Suppressor macrophage (primary cell): ENCODE data around the gene PHTF2.

Source experiments
- DNase-seq, 4 experiments: peaks; one replicate each; pipeline ENCODE4 v3.0.0-alpha.2; 2020 to 2022

The PHTF2 gene

DNA sequence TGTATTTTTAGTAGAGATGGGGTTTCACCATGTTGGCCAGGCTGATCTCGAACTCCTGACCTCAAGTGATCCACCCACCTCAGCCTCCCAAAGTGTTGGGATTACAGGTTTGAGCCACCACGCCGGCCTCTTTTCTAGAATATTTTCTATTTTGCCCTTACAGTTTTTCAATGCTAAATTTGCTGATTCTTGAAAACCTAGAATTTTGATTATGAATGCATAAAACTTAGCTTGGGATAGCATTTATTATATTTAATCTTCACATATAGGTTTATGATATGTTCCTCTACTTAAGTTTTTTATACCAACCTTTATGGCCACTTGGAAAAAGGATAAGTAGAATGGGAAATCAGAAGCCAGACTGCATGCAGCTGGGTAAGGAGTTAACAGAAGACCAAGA lies 2.5 kb upstream of the PHTF2 start:
- no peak for DNase-seq

DNA sequence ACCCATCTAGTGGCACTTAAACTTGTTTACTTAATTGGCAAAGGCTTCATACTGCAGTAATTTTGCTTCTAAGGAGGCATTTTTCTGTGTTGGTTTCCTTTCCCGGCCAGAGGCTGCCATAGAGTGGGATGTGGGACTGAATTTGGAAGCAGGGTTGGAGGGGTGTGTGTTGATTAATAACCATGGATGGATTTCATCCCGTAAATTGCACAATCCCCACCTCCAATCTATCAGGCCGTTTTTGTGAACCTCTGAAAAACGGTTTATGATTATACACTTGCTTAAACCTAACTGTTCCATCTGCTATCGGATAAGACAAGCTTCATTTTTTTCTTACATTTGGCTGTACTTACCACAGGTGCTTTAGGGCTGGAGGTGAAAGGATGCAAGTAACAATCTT lies 1.6 kb upstream of the PHTF2 start:
- no peak for DNase-seq

DNA sequence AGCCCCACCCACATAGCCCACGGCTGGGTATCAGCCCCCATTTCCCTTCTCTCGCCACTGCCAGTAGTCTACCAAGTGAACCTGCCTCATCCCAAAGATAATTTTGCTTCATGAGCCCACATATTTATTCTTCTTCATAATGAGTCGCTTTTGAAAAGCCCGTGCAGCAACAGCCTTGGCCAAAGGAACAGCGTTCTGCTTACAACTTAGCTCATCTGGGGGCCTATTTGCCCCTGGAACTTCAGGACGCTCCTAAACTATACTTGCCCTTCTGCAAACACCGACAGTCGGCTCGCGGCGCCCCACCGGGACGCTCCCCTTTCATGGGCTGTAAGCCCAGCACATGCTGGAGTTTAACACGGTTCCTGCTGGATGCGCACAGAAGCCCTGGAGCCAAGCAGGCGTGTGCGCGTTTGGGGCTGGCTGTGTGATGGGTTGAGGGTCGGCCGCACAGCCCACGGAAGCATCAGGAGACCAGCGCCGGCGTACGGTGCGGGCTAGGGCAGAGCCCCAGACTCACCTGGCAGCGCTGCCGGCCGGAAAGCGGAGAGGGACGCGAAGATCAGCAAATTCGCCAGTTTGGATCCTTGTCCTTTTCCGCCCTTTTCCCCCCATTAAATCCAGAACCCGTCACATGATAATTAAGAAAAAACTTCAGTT lies 709 bp upstream of the PHTF2 start:
- peak; percentile 14 to 61 (median 46) for DNase-seq

DNA sequence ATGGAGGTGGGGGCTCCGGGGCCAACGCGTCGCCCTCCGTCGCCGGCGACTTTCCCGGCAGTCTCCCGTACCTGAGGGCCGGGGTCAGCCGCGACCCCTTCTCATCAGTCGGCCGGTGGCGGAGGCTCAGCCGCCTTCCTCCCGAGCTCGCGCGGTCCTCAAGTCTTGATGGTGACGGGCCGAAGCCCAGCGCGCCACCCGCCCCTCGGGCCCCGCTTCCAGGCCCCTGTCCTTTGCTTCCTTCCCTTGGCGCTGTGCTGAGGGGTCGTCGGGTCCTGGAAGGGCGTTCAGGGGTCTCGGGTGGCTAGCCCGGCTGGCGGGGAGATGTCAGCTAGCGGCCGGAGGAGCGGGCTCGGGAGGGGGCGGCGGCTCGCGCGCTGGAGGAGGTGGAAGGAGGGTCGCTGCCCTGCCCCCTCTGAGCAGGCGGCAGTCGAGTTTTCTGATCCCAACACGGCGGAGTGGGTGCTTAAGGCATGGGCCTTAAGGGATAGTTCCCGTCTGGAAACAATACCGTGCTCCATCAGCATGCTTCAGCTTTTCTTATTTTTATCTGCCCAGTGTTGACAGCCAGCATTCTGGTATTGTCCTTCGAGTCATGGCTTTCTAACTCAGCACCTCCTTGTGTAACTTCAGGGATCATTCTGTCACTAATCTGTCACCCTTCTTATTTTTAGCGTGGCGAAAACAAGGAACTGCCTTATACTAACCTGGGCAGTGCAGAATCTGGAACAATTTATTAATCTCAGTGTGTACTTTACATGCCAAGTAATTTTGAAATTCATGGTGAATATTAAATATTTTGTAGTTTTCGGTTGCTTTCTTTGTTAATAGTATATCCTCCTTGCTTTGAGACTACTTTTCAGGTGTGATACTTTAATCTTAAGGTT lies 748 bp downstream of the PHTF2 start:
- DNase-seq: peak; percentile 49 to 78 (median 62)

DNA sequence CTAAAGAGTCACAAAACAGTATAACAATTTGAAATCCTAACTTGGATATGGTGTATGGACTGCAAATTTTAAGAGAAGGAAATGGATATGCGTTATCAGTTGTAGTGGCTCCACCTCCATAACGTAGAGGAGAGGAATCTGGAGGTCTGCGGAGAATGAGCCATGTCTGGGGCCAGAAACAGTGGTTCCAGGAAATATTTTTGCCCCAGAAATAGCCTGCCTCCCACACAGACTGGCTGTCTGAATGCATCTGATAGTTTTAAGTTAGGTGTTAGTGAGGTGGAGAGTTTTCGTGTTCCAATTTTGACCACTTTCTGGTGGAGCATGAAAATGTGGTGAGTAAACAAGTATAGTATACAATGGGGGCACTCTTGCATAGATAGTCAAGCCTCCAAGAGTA lies 1.6 kb downstream of the PHTF2 start:
- DNase-seq: peak in 2 of 4 experiments; percentile 8 to 20

DNA sequence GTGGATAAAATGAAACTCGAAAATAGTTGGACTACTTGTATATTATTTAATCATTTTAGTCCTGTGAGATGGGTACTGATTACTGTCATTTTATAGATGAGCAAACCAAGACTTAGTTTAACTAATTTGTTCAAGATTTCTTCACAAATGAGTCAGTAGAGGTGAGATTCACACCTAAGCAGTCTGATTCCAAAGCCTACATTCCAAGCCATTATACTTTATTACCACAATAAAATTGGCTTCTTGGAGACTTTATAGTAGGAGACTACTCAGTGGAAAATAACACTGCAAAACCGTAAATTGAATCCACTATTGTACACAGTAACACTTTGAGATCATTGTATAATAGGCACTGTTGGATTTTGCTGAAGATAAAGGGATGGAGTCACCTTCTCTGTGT lies 2.2 kb downstream of the PHTF2 start:
- no peak for DNase-seq

DNA sequence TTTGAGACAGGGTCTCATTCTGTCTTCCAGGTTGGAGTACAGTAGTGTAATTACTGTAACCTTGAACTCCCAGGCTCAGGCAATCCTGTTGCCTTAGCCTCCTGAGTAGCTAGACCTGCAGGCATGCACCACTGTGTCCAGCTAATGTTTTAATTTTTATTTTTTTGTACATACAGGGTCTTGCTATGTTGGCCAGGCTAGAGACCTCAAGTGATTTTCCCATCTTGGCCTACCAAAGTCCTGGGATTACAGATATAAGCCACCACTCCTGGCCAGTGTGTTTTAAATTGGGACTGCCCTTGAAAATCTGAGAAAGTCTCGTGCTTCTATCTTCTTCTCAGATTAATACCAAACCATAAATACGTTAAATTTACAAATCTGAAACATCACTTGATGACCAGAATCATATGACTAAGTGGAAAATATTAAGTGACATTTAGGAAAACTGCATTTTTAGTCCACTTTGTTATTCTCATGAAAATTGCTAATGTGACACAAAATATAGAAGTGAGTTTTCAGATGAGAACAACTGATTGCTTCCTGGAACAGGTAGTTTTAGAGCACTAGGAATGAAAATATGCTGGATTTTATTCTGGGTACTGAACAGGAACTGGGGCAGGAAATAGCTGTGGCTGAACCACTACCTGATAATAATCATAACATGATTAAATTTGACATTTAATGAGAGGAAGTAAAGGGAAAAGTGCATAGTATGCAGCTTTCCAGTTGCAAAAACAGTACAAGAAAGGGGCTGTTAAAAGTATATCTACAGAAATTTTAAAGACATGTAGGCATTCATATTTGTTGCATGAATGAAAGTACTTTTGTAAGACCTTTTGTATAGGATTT lies 4.2 kb downstream of the PHTF2 start:
- peak in 2 of 4 experiments; percentile 48 to 49 for DNase-seq

DNA sequence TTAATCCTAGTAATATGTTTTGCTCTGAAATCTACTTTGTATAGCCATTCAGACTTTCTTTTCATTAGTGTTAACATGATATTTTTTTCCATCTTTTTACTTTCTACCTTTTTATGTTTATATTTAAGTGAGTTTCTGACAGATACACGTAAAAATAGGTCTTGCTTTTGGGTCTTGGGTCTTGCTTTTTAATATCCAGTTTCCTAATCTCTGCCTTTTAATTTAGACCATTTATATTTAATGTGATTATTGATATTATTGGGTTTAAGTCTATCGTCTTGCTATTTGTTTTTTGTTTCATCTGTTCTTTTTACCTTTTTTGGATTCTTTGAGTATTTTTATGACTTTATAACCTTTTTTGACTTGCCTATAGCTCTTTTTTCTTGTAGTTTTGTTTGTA lies 7.9 kb downstream of the PHTF2 start:
- DNase-seq: no peak

DNA sequence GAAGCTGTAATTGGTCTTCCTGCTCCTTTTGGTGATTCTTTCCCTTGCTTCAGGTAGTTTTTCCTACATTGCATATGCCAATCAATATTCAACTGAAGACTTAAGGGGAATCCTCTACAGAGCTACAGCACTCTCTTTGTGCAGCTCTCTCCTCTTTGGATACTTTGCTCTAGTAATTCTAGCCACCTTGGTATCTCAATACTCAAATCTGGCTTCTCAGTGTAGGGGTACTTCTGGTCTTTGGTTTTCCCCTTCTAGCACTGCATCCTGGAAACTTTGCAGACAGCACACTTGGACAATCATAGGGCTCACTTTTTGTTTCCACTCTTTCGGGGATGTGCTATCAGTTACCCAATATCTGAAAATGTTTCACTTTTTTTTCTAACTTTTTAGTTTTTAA lies 9.9 kb downstream of the PHTF2 start:
- DNase-seq: no peak

DNA sequence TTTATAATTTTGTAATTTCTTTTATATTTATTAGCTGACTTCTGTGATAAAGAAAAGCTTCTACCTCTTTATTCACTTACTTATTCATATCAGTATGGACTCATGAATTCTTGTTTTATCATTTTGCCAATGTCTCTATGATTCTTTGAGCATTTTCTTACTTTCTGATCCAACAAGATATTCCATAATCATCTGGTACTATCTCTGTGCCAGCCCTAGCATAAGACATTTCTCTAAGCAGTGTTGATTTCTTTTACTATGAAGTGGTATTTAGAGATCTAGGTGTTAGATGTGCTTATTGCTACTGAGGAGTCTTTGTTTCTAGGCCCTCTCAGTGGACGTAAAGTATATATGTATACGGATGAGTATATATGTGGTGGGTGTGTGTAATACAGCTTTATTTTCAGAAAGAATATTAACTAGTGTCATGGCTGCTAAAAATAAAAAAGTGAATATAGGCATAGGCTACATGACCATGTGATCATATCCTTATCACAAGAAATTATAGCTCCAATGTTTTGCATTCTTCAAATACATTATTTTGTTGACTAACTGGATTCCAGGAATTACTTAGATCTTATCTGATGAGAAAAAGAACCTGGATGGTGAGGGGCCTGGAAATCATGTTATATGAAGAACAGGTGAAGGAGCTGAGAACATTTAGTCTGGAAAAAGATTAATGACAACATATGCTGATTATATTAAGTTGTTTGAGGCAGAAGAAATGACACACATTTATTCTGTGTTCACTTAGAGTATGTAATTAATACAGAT lies 13.1 kb downstream of the PHTF2 start:
- DNase-seq: no peak

DNA sequence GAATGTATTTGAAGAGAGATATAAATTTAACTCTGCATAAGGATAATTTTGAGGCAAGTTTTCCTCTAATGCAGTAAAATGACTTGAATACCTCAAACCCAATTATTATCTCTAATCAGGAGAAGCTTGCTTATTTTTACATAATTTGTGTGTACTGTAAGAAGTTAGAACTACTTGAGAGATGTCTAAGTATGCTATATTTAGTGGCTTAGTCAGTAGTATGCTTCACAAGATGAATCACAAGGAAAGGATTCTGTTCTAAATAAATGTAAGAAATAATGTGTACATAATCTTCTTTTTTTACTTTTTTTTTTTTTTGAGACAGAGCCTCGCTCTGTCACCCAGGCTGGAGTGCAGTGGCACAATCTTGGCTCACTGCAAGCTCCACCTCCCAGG lies 13.7 kb downstream of the PHTF2 start:
- peak in 2 of 4 experiments; percentile 48 to 50 for DNase-seq

DNA sequence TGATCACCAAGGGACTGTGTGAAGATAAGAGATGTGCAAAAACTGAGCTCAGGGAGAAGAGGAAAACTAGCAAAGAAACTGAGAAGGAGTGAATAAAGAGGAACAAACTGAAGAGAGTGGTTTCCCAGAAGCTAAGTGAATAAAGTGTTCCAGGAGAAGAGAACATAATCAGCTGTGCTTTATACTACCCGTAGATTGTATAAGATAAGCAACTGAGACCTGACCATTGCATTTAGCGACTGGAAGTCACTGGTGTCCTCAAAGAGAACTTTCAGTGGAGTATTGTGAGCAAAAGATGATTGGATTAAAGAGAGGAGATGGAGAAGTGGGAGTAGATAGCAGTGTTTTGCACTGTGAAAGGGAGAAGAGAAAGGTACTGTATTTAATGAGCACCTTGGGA lies 14.6 kb downstream of the PHTF2 start:
- peak in 1 of 4 experiments; percentile 13 for DNase-seq

DNA sequence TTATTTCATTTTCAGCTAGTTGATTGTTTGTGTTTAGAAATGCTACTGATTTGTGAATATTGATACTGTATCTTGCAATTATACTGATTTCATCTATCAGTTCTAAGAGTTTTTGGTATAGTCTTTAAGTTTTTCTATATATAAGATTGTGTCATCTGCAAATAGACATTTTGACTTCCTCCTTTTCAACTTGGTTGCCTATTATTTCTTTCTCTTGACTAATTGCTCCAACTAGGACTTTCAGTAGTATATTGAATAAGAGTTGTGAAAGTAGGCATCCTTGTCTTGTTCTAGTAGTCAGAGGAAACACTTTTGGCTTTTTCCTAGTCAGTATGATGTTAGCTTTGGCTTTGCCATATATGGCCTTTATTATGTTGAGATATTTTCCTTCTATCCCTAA lies 20.4 kb downstream of the PHTF2 start:
- DNase-seq: peak in 2 of 4 experiments; percentile 34 to 43

DNA sequence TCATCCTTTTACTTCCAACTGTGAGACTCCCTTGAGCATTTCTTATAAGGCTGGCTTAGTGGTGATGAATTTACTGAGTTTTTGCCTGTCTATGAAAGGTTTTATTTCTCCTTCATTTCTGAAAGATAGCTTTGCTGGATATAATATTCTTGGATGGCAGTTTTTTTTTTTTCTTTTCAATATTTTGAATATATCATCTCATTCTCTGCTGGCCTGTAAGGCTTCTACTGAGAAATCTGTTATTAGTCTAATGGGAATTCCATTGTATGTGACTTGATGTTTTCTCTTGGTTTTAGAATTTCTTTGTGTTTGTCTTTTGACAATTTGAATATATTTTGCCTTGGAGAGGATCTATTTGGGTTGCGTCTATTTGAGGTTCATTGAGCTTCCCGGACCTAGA lies 22.4 kb downstream of the PHTF2 start:
- no peak for DNase-seq

DNA sequence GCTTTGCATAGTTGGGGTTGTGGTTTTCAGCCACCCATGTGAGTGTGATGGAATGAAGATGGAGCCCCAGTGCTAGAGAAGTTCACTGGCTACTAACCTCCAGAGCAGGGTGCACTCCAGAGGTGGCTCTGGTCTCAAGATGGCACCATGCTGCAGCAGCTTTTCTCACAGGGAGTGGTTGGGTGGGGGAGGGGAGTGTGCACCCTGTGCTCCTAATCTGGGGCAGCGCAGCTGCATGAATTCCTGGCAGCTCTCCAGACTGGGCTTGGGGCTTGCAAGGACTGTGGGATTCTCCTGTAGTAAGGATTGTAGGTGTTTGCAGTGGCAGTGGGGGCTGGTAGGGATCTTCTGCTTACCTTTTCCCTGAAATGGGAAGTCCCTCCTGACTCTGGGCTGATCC lies 23.7 kb downstream of the PHTF2 start:
- DNase-seq: no peak

DNA sequence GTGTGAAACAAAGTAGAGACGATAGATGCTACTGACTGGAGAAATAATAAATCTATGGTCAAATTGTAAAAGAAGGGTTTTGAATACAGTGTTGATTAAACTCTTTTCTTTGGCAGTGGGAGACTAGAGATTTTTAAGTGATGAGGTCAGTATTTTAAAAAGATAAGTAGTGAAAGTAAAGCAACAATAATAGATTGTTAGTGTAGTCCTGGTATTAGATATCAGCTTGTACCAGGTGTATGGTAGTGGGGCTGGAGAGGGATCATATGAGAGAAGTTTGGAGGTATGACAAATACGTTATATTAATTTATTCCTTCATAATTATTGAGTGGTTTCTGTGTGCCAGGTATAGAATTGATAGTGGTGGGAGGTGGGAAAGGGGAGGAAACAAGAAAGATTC lies 25.2 kb downstream of the PHTF2 start:
- no peak for DNase-seq

DNA sequence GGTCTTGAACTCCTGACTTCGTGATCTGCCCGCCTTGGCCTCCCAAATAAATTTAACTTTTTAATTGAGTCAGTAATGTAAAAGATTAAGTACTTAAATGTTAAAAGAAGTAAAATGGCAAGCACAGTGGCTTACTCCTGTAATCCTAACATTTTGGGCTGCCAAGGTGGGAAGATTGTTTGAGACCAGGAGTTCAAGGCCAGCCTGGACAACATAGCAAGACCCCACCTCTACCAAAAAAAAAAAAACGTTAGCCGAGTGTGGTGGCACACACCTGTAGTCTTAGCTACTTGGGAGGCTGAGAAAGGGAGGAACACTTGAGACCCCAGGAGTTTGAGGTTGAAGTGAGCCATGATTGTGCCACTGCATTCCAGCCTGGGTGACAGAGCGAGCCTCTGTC lies 26.1 kb downstream of the PHTF2 start:
- no peak for DNase-seq

DNA sequence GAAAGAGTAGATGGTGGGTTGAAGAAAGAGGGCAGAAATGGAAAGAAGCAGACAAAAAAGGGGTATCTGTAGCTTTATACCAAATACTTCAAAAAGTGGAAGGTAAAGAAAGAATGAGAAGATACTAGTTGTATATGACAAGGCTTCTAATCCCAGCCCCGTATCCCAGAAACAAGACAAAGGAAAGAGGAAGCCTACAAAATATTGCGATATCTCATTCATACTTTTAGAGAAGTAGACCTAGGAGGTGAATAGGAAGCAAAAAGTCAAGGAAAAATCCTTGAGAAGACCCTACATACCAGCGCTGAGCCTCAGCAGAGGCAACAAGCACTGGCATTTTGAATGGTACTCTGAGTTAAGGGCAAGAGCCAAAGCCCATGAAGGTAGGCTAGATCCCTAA lies 26.6 kb downstream of the PHTF2 start:
- peak in 3 of 4 experiments; percentile 15 to 63 (median 60) for DNase-seq

DNA sequence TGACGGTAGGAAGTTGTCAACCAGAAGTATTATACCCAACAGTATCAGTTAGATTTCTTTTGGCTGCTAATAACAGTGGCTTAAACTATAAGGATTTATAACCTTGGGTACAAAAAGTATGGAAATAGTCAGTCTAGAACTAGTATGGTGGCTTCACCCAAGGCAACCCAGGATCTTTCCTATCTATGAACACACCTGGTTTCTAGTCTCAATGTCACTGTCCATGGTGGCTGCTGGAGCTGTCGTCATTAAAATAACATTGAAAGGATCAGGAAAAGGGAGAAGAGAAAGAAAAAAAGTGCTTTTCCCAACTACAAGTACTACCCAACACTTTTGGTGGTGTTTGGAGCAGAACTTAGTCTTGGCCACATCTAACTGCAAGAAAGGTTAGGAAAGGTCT lies 27.7 kb downstream of the PHTF2 start:
- DNase-seq: no peak

DNA sequence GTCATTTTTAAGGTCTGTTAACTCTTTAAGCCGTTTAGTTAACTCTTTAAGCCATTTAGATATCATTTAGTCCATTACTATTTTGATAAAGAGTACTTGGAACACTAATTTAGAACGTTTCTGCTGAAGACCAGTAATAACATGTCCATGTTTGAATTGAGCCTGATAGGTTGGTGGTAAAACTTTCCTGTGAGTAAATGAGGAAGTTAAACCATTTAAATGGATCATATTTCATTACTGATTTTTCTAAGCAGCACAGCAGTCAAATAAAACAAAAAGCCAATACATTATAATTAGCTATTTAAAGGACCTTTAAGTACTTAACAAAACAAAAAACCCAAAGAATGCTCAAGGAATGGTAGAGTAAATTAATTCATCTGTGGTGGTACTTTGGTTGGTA lies 29.4 kb downstream of the PHTF2 start:
- no peak for DNase-seq

DNA sequence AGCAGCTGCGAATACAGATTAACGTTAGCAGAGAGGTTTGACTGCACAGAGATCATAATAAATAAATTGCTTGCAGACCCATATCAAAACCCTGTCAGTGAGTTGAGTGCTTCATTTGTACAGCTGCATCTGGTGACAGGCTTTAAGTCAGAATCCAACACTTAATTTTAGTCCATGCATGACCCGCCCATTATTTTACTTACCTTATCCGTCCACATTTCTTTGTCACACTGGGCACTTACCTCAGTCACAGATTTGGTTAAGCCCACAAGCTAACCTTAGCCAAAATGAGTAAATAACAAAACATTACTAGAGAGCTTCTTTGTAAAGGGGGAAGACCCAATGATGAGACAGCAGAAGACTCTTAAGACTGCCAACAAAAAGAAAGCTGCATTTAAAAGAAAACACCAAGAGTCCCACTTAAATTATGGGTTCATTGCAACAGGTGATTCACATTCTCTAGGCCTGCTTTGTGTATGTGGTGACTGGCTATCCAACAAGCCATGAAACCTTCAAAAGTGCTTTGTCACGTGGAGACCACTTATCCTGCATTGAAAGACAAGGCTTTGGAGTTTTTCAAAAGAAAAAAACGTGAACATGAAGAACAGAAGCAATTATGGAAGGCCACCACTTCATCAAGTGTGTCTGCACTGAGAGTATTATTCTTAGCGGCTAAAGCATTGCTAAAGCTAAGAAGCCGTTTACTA lies 32.2 kb downstream of the PHTF2 start:
- DNase-seq: no peak

DNA sequence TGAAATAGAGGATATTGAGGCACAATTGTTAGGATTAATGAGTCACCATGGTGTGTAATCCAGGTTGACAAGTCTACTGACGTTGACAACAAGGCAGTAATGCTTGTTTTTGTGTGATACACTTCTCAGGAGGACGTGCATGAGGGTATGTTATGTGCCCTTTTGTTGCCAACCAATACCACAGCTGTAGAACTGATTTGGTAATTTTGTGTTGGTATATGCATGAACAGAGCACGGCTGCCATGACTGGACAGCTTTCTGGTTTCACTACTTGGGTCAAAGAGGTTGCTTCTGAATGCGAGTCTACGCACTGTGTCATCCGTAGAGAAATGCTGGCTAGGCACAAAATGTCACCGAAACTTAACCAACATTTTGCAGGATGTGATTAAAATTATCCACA lies 32.9 kb downstream of the PHTF2 start:
- no peak for DNase-seq
